Measurements from ENCODE around the gene CLDN7.

The CLDN7 gene

GRCh38 chr17:7216242-7217112 is 45.8 kb downstream of the CLDN7 start:
- Histone ChIP-seq H3K27me3 (ENCODE audit: control insufficient read depth, insufficient read depth, low read length) (no peaks in the 10 kb centered on the region), H3K27ac (ENCODE audit: low read depth, low read length) (no peak overlapping the region), H3K9me3 (ENCODE audit: control insufficient read depth, insufficient read depth, low read depth, low read length) (no peaks in the 10 kb centered on the region), H3K36me3 (ENCODE audit: control insufficient read depth, insufficient read depth, low read length) (peaks cover 6% of the 10 kb centered on the region), H3K9ac (ENCODE audit: low read length) (peak overlapping the region; percentile 18), H3K4me3 (ENCODE audit: low read depth, low read length) (peak overlapping the region; percentile 52), H3K4me1 (ENCODE audit: control insufficient read depth, insufficient read depth, low read length) (peaks cover 54% of the 10 kb centered on the region)

GRCh38 chr17:7215652-7216180 is 46.6 kb downstream of the CLDN7 start:
- Histone ChIP-seq H3K36me3 (ENCODE audit: control insufficient read depth, insufficient read depth, low read length) (no peaks in the 10 kb centered on the region), H3K9me3 (ENCODE audit: control insufficient read depth, insufficient read depth, low read depth, low read length) (no peaks in the 10 kb centered on the region), H3K4me3 (ENCODE audit: low read depth, low read length) (peak overlapping the region; percentile 69), H3K9ac (ENCODE audit: low read length) (peak overlapping the region; percentile 59), H3K4me1 (ENCODE audit: control insufficient read depth, insufficient read depth, low read length) (peaks cover 52% of the 10 kb centered on the region), H3K27me3 (ENCODE audit: control insufficient read depth, insufficient read depth, low read length) (no peaks in the 10 kb centered on the region), H3K27ac (ENCODE audit: low read depth, low read length) (peak overlapping the region; percentile 28; the same call in 1 of the 2 replicates)

GRCh38 chr17:7215136-7215638 is 47.1 kb downstream of the CLDN7 start:
- Histone ChIP-seq H3K27ac (ENCODE audit: low read depth, low read length) (peak overlapping the region; percentile 28; the same call in 1 of the 2 replicates), H3K36me3 (ENCODE audit: control insufficient read depth, insufficient read depth, low read length) (no peaks in the 10 kb centered on the region), H3K4me3 (ENCODE audit: low read depth, low read length) (peak overlapping the region; percentile 69), H3K4me1 (ENCODE audit: control insufficient read depth, insufficient read depth, low read length) (peaks cover 54% of the 10 kb centered on the region), H3K9me3 (ENCODE audit: control insufficient read depth, insufficient read depth, low read depth, low read length) (no peaks in the 10 kb centered on the region), H3K27me3 (ENCODE audit: control insufficient read depth, insufficient read depth, low read length) (no peaks in the 10 kb centered on the region), H3K9ac (ENCODE audit: low read length) (peak overlapping the region; percentile 59)

- peaks cover 53% of the 10 kb centered on the region for H3K4me1 ChIP-seq (ENCODE audit: control insufficient read depth, insufficient read depth, low read length)
- no peaks in the 10 kb centered on the region for H3K27me3 ChIP-seq (ENCODE audit: control insufficient read depth, insufficient read depth, low read length)
- no peaks in the 10 kb centered on the region for H3K36me3 ChIP-seq (ENCODE audit: control insufficient read depth, insufficient read depth, low read length)
- peak overlapping the region; percentile 77 for H3K27ac ChIP-seq (ENCODE audit: low read depth, low read length)
- peak overlapping the region; percentile 69 for H3K9ac ChIP-seq (ENCODE audit: low read length)
- peak overlapping the region; percentile 69 for H3K4me3 ChIP-seq (ENCODE audit: low read depth, low read length)
- no peaks in the 10 kb centered on the region for H3K9me3 ChIP-seq (ENCODE audit: control insufficient read depth, insufficient read depth, low read depth, low read length)
These were observed 47.8 kb downstream of the CLDN7 start for GRCh38 chr17:7214300-7215135.

- Histone ChIP-seq H3K9ac (ENCODE audit: low read length) (peak overlapping the region; percentile 52), H3K4me1 (ENCODE audit: control insufficient read depth, insufficient read depth, low read length) (peaks cover 52% of the 10 kb centered on the region), H3K4me3 (ENCODE audit: low read depth, low read length) (peak overlapping the region; percentile 61), H3K9me3 (ENCODE audit: control insufficient read depth, insufficient read depth, low read depth, low read length) (no peaks in the 10 kb centered on the region), H3K36me3 (ENCODE audit: control insufficient read depth, insufficient read depth, low read length) (no peaks in the 10 kb centered on the region), H3K27me3 (ENCODE audit: control insufficient read depth, insufficient read depth, low read length) (no peaks in the 10 kb centered on the region), H3K27ac (ENCODE audit: low read depth, low read length) (peak overlapping the region; percentile 77; the same call in 1 of the 2 replicates)
These were observed 48.4 kb downstream of the CLDN7 start for GRCh38 chr17:7213895-7214299.

- H3K27ac ChIP-seq (ENCODE audit: low read depth, low read length), result no peak overlapping the region
- no peaks in the 10 kb centered on the region; the same call in 1 of the 2 replicates for H3K27me3 ChIP-seq (ENCODE audit: control insufficient read depth, insufficient read depth, low read length)
- H3K36me3 ChIP-seq (ENCODE audit: control insufficient read depth, insufficient read depth, low read length), result no peaks in the 10 kb centered on the region
- H3K9me3 ChIP-seq (ENCODE audit: control insufficient read depth, insufficient read depth, low read depth, low read length), result no peaks in the 10 kb centered on the region
- peak overlapping the region; percentile 28 for H3K9ac ChIP-seq (ENCODE audit: low read length)
- H3K4me3 ChIP-seq (ENCODE audit: low read depth, low read length), result peak overlapping the region; percentile 64
- peaks cover 53% of the 10 kb centered on the region for H3K4me1 ChIP-seq (ENCODE audit: control insufficient read depth, insufficient read depth, low read length)
These were observed 50.6 kb downstream of the CLDN7 start for GRCh38 chr17:7211491-7212273.
